IPS-18a (cell line): Measurements from ENCODE around the gene DEGS1.

ENCODE experiments used
- H3K27ac ChIP-seq: one replicate; pipeline ENCODE4 v1.5.1; 2013; ENCODE audit warnings: low read length
- H3K27me3 ChIP-seq: one replicate; pipeline ENCODE4 v1.6.1; 2013; ENCODE audit warnings: mild to moderate bottlenecking, low read length; ENCODE audit not compliant: control insufficient read depth, insufficient read depth
- H3K36me3 ChIP-seq: one replicate; pipeline ENCODE4 v1.6.1; 2013; ENCODE audit warnings: low read depth, low read length; ENCODE audit not compliant: control insufficient read depth
- H3K4me1 ChIP-seq: one replicate; pipeline ENCODE4 v1.6.1; 2013; ENCODE audit warnings: low read depth, low read length; ENCODE audit not compliant: control insufficient read depth
- H3K4me3 ChIP-seq: one replicate; pipeline ENCODE4 v1.5.1; 2013; ENCODE audit warnings: low read length
- H3K9ac ChIP-seq: one replicate; pipeline ENCODE4 v1.6.1; 2013; ENCODE audit warnings: mild to moderate bottlenecking, low read length, moderate library complexity
- H3K9me3 ChIP-seq: one replicate; pipeline ENCODE4 v1.6.1; 2013; ENCODE audit warnings: low read depth, low read length; ENCODE audit not compliant: control insufficient read depth

Gene DEGS1

DNA sequence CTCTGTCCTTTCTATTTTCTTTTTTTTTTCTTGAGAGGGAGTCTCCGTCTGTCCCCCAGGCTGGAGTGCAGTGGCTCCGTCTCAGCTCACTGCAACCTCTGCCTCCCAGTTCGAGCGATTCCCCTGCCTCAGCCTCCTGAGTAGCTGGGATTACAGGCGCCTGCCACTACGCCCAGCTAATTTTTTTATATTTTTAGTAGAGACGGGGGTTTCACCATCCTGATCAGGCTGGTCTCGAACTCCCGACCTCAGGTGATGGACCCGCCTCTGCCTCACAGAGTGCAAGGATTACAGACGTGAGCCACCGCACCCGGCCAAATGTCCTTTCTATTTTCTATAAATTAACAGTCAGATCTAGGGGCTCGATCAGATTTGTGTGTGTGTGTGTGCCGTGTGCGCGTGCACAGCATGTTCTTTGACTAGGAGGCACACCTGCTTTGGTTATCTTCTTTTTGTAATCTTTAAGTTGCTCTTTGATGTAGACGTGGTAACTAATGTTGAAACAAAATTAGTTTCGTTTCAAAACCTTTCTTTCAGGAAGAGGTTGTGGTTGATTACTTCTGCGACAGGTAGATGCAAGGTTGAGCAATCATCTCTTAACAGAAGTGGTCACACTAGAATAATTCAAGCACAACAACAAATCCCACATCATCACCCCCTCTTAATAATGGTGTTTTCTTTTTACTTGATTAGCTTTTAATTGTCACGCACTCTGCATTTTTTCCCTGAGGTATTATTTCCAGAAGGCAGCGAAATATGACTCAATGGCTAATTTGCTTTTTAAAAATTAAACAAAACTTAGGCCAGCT lies 779 bp upstream of the DEGS1 start:
- H3K4me1 ChIP-seq, result no peaks in the 10 kb centered on the region
- peak overlapping the region; percentile 92 for H3K4me3 ChIP-seq
- no peaks in the 10 kb centered on the region for H3K9me3 ChIP-seq
- H3K9ac ChIP-seq, result peak overlapping the region; percentile 49
- no peaks in the 10 kb centered on the region for H3K27me3 ChIP-seq
- H3K36me3 ChIP-seq, result no peaks in the 10 kb centered on the region
- H3K27ac ChIP-seq, result no peak overlapping the region

DNA sequence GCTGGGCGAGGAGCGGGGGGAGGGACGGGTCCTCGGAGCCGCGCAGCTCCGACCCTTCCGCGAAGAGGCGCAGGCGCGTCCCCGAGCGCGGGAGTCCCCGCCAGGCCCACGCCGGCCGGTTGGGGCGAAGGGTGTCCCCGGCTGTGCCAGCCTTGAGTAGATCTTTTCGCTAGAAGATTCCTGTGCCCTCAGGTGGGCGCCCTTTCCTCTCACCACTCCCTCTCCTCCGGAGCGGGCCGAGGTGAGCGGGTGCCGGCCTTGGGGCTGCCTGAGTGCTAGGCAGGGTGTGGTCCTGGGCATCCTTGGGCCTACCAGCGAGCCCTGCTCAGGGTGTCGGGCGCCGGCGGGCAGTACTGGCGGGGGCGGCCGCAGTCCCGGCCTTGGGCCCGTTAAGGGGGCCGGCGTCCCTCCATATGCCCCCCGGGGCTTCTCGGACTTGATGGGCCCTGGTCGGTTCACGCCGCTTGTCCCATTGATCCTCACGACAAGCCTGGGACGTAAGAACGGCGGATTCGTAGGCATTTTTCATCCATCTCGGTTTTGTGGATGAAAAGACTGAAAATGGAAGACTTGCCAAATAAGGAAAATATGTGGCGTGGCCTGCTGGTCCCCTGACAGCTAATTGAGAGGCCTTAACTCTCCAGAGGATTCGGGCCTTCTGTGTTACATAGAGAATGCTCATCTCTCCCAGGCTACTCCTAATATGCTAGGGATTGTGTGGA lies 712 bp downstream of the DEGS1 start:
- peak overlapping the region; percentile 92 for H3K4me3 ChIP-seq
- H3K27me3 ChIP-seq, result no peaks in the 10 kb centered on the region
- no peaks in the 10 kb centered on the region for H3K4me1 ChIP-seq
- no peak overlapping the region for H3K27ac ChIP-seq
- H3K9me3 ChIP-seq, result no peaks in the 10 kb centered on the region
- H3K9ac ChIP-seq, result peak overlapping the region; percentile 76
- H3K36me3 ChIP-seq, result no peaks in the 10 kb centered on the region

DNA sequence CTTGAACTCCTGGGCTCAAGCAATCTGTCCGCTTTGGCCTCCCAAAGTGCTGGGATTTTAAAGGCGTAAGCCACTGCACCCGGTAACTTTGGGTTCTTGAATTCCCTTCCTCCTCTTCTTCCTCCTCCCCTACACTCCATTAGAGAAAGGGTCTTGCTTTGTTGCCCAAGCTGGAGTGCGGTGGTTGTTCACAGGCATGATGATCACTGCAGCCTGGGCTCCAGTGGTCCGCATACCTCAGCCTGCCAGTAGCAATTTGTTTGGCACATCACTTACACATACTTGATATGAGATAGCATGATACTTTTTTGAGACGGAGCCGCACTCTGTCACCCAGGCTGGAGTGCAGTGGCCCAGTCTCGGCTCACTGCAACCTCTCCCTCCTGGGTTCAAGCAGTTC lies 2.2 kb downstream of the DEGS1 start:
- H3K9ac ChIP-seq, result no peak overlapping the region
- H3K27ac ChIP-seq, result no peak overlapping the region
- H3K9me3 ChIP-seq, result no peaks in the 10 kb centered on the region
- no peaks in the 10 kb centered on the region for H3K36me3 ChIP-seq
- no peak overlapping the region for H3K4me3 ChIP-seq
- no peaks in the 10 kb centered on the region for H3K4me1 ChIP-seq
- H3K27me3 ChIP-seq, result no peaks in the 10 kb centered on the region

DNA sequence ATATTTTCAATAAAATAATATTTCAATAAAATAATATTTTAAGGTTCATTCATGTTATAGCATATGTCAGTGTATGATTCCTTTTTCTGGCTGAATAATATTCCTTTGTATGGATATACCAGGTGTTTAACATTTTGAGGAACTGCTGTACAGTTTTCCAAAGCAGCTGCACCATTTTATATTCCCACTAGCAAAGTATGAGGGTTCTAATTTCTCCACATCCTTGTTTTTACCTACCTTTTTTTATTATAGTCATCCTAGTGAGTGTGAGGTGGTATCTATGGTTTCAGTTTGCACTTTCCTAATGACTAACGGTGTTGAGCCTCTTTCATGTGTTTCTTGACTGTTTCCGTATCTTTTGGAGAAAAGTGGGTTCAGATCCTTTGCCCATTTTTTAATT lies 5.2 kb downstream of the DEGS1 start:
- no peaks in the 10 kb centered on the region for H3K9me3 ChIP-seq
- no peaks in the 10 kb centered on the region for H3K4me1 ChIP-seq
- H3K9ac ChIP-seq, result no peak overlapping the region
- no peak overlapping the region for H3K27ac ChIP-seq
- peaks cover 11% of the 10 kb centered on the region for H3K36me3 ChIP-seq
- no peaks in the 10 kb centered on the region for H3K27me3 ChIP-seq
- no peak overlapping the region for H3K4me3 ChIP-seq

DNA sequence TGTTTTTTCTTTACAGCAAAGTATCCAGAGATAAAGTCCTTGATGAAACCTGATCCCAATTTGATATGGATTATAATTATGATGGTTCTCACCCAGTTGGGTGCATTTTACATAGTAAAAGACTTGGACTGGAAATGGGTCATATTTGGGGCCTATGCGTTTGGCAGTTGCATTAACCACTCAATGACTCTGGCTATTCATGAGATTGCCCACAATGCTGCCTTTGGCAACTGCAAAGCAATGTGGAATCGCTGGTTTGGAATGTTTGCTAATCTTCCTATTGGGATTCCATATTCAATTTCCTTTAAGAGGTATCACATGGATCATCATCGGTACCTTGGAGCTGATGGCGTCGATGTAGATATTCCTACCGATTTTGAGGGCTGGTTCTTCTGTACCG lies 6.5 kb downstream of the DEGS1 start:
- peaks cover 14% of the 10 kb centered on the region for H3K36me3 ChIP-seq
- H3K27me3 ChIP-seq, result no peaks in the 10 kb centered on the region
- no peak overlapping the region for H3K4me3 ChIP-seq
- no peaks in the 10 kb centered on the region for H3K4me1 ChIP-seq
- no peak overlapping the region for H3K27ac ChIP-seq
- no peaks in the 10 kb centered on the region for H3K9me3 ChIP-seq
- H3K9ac ChIP-seq, result no peak overlapping the region

DNA sequence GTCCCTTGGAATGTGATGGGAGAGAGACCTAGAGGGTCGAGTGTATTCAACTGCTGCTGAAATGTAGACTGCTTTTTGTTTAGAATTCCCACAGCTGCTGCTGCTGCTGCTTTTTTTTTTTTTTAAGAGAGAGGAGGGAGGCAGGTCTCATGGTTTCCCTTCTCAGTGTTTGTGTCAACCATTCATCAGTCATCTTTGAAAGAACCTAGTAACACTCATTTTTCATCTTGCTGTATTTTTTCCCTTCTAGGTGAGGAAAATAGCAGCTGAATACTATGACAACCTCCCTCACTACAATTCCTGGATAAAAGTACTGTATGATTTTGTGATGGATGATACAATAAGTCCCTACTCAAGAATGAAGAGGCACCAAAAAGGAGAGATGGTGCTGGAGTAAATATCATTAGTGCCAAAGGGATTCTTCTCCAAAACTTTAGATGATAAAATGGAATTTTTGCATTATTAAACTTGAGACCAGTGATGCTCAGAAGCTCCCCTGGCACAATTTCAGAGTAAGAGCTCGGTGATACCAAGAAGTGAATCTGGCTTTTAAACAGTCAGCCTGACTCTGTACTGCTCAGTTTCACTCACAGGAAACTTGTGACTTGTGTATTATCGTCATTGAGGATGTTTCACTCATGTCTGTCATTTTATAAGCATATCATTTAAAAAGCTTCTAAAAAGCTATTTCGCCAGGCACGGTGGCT lies 9.2 kb downstream of the DEGS1 start:
- no peaks in the 10 kb centered on the region for H3K27me3 ChIP-seq
- no peak overlapping the region for H3K4me3 ChIP-seq
- H3K9me3 ChIP-seq, result no peaks in the 10 kb centered on the region
- H3K36me3 ChIP-seq, result peaks cover 14% of the 10 kb centered on the region
- no peak overlapping the region for H3K9ac ChIP-seq
- no peak overlapping the region for H3K27ac ChIP-seq
- no peaks in the 10 kb centered on the region for H3K4me1 ChIP-seq

DNA sequence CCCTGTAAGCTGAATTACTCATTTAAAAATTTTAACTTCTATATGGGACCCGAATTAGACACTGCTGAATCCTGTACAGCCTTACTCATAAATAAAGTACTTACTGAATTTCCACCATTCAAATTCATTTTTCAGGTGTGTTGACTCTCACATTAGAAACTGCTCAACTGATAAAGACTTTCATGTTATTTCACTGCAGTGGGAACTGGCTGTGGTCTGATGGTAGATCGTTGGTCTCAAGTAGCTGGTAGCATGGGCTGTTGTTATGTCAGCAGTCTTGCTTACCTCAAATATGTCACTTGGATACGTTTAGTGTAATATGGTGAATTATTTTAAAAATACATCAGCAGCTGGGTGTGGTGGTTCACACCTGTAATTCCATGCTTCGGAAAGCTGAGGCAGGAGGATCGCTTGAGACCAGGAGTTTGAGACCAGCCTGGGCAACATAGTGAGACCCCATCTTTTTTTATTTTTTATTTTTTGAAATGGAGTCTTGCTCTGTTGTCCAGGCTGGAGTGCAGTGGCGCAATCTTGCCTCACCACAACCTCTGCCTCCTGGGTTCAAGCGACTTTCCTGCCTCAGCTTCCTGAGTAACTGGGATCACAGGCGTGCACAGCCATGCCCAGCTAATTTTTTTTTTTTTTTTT lies 10.4 kb downstream of the DEGS1 start:
- H3K9me3 ChIP-seq, result no peaks in the 10 kb centered on the region
- no peak overlapping the region for H3K4me3 ChIP-seq
- no peaks in the 10 kb centered on the region for H3K27me3 ChIP-seq
- H3K9ac ChIP-seq, result no peak overlapping the region
- no peaks in the 10 kb centered on the region for H3K4me1 ChIP-seq
- peaks cover 14% of the 10 kb centered on the region for H3K36me3 ChIP-seq
- H3K27ac ChIP-seq, result no peak overlapping the region

DNA sequence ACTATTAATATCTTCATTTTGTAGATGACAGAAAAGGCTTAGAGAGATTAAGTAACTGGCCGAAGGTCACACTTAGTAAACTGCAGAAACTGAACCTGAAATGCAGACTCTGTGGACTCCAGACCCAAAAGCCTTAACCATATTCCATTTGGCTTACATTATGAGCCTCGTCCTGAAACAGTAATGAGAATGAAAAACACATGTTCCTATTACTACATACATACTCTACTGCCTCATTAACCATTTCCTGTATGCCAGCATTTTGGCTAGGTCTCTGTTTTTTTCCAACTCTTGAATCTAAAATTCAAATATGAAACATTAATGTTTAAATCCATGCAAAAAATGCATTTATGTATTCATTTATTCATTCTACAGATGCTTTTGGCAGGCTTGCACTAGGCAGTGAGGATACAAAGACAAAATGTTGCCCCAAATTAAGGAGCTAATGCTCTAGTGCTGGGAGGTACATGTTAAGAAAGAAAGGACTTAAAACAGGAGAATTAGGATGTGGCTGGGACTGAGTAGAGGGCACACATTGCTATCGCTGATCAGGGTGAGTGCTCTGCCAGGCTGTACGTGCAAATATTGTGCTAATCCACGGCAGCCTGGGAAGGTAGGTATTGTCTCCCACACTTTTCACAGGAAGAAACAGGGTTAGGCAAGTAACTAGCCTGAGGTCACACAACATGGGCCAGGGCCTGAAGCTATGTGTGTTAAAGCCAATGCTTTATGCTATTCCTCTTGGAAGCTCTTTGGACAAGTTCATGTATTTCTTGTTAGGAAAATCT lies 14.0 kb downstream of the DEGS1 start:
- Histone ChIP-seq H3K9ac (no peak overlapping the region), H3K27ac (no peak overlapping the region), H3K4me1 (no peaks in the 10 kb centered on the region), H3K27me3 (no peaks in the 10 kb centered on the region), H3K9me3 (no peaks in the 10 kb centered on the region), H3K4me3 (no peak overlapping the region), H3K36me3 (peaks cover 11% of the 10 kb centered on the region)

DNA sequence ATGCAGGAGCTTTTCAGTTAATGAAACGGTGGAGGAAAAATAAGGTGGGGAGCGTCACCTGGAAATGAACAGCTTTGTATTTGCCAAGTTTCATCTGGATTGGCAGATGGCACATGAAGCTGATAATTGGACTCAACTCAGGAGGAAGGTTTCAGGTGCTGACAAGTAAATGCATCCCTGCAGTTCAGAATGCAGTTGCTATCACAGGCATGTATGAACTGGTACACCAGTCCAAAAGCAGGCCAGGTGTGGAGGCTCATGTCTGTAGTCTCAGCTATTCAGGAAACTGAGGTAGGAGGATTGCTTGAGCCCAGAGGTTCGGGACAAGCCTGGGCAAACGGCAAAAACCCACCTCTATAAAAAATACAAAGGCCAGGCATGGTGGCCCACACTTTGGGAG lies 15.5 kb downstream of the DEGS1 start:
- peaks cover 8% of the 10 kb centered on the region for H3K4me1 ChIP-seq
- H3K36me3 ChIP-seq, result no peaks in the 10 kb centered on the region
- no peaks in the 10 kb centered on the region for H3K27me3 ChIP-seq
- H3K27ac ChIP-seq, result no peak overlapping the region
- no peak overlapping the region for H3K4me3 ChIP-seq
- no peaks in the 10 kb centered on the region for H3K9me3 ChIP-seq
- H3K9ac ChIP-seq, result no peak overlapping the region

DNA sequence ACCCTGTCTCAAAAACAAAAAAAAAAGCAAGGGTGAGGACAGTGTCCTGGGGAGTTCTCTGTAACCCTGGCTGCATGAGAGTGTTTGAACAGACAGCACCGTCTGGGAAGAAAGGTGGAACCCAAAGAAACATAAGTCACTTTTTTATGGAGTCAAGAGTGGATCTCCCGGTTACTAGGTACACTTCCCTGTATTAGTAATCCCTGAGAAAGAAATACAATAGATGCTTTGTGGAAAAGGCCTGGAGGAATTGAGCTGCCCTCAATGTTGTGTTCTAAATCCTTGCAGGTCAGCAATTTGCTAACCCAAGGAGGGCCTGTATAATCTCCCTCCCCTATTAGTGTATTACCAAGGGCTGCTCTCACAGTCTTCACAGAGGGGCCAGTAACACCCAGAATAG lies 16.6 kb downstream of the DEGS1 start:
- Histone ChIP-seq H3K9ac (no peak overlapping the region), H3K4me1 (peaks cover 8% of the 10 kb centered on the region), H3K36me3 (no peaks in the 10 kb centered on the region), H3K27ac (no peak overlapping the region), H3K27me3 (no peaks in the 10 kb centered on the region), H3K4me3 (no peak overlapping the region), H3K9me3 (no peaks in the 10 kb centered on the region)

DNA sequence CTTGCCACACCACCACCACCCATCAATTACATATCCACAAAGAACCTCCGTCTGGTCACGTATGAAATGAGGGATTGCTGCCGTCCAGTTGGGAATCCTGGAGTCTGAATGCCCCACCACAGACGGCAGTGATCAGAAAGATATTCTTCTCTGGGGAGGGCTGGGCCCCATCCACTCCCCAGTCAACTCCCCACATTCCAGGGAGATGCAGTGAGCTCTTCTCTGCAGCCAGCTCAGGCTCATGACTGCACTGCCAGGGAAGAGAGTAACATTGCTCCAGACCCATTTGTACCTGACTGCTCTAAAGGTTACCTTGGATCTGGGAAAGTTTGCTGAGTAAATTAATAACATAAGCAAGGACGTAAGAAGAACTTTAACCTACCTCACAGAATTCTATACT lies 18.3 kb downstream of the DEGS1 start:
- no peak overlapping the region for H3K4me3 ChIP-seq
- no peaks in the 10 kb centered on the region for H3K36me3 ChIP-seq
- H3K4me1 ChIP-seq, result peaks cover 8% of the 10 kb centered on the region
- no peaks in the 10 kb centered on the region for H3K27me3 ChIP-seq
- no peak overlapping the region for H3K9ac ChIP-seq
- H3K27ac ChIP-seq, result no peak overlapping the region
- H3K9me3 ChIP-seq, result no peaks in the 10 kb centered on the region
